Activated T-cell treated with anti-CD3 and anti-CD28 coated beads, Interleukin-2, amount 50 U/mL, for 4 hours (primary cell): ENCODE data around the gene HSPB7. TPM values are rescaled to one million over a fixed set of nuclear protein-coding genes. Genes with fewer than 3 reads are reported as not detected.
"Not testable (repeated sequence)": the region's sequence is repeated elsewhere in the genome, so short reads cannot be mapped to it uniquely, and the experiment has no call there.

ENCODE experiments used
- ATAC-seq, 2 donors: fragments of 200-7000 bp; cut with Tn5 transposase; one replicate each; pipeline ENCODE4 v1.10.0; 2021
- DNase-seq: peaks from one replicate; pipeline ENCODE4 v3.0.0-alpha.2; 2020
- H3K27me3 Mint-ChIP-seq: one replicate; pipeline ENCODE4 v1.8.0; 2021; ENCODE audit warnings: low read depth, mixed read lengths
- H3K36me3 Mint-ChIP-seq: one replicate; pipeline ENCODE4 v1.8.0; 2022; ENCODE audit warnings: mixed read lengths; ENCODE audit not compliant: insufficient read depth
- H3K4me1 Mint-ChIP-seq: one replicate; pipeline ENCODE4 v1.8.0; 2021; ENCODE audit warnings: low read depth, mixed read lengths
- H3K4me3 Mint-ChIP-seq: one replicate; pipeline ENCODE4 v1.8.0; 2021; ENCODE audit warnings: mild to moderate bottlenecking, moderate library complexity, mixed read lengths
- H3K9me3 Mint-ChIP-seq: one replicate; pipeline ENCODE4 v1.8.0; 2021; ENCODE audit warnings: mixed read lengths
- total RNA-seq, 3 donors: library from RNA; stranded (reverse); gene quantifications; one replicate each; pipeline ENCODE4 v1.2.1, GENCODE V29; 2021

The HSPB7 gene
- total RNA-seq, 3 donors from 2014 or later = 0.16 to 0.43 (median 0.24) TPM

DNA sequence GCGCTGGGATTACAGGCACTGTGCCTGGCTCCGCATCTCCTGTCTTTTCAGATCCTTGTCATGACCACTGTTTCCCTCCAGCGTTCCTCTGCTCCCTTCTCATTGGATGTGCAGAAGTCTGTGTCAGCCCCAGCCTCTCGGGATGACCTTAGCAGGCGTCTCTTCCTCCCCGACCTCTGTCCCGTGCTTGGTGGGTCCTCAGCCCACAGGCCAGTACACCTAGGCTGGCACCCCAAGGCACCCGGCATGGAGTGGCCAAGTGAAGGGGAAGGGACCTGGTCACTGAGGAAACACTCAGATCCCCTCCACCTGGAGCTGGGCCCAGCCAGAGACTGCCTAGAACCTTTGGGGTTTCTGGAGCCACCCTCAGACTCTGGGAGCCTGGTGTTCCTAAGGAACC, 23.4 kb upstream of the HSPB7 start:
- H3K4me3 Mint-ChIP-seq = no peak overlapping the region
- DNase-seq (no peak), ATAC-seq (no peak)

DNA sequence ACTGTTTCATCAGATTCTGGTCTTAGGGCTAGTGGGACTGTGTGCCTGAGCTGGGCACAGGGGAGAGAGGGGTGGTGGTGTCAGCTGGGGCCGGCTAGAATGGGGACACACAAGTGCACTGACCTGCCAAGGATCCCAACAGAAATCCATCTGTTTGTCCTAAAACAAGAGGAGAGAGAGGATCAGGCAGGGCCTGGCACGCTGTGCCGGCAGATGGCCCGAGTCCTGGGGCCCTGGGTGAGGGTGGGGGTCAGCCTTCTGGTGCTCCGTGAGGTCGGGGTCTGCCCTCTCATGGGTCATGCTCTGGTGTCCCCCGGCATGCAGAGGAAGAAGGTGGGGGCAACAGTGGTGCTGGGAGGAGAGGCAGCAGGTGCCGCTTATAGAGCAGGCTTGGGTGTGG, 22.0 kb upstream of the HSPB7 start:
- not testable (repeated sequence) for H3K4me3 Mint-ChIP-seq, H3K4me1 Mint-ChIP-seq, DNase-seq, H3K36me3 Mint-ChIP-seq, H3K9me3 Mint-ChIP-seq, ATAC-seq, H3K27me3 Mint-ChIP-seq

More for the DNA sequence above, 23.4 kb upstream of the HSPB7 start:
- Mint-ChIP-seq H3K27me3 (no peaks in the 10 kb centered on the region), H3K4me1 (no peaks in the 10 kb centered on the region), H3K9me3 (no peaks in the 10 kb centered on the region), H3K36me3 (no peaks in the 10 kb centered on the region)

DNA sequence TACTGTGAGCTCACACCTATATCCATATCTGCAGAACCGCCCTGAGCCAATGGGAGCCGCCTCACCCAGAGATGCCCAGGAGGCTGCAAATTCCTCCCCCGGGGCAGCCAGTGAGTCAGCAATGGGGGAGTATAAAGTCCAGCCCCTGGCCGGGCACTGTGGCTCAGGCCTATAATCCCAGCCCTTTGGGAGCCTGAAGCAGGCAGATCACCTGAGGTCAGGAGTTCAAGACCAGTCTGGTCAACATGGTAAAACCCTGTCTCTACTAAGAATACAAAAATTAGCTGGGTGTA, 20.7 kb upstream of the HSPB7 start:
- no peaks in the 10 kb centered on the region for H3K9me3 Mint-ChIP-seq
- H3K36me3 Mint-ChIP-seq = no peaks in the 10 kb centered on the region
- no peak for DNase-seq
- no peak for ATAC-seq
- H3K27me3 Mint-ChIP-seq = no peaks in the 10 kb centered on the region
- no peaks in the 10 kb centered on the region for H3K4me1 Mint-ChIP-seq
- no peak overlapping the region for H3K4me3 Mint-ChIP-seq

DNA sequence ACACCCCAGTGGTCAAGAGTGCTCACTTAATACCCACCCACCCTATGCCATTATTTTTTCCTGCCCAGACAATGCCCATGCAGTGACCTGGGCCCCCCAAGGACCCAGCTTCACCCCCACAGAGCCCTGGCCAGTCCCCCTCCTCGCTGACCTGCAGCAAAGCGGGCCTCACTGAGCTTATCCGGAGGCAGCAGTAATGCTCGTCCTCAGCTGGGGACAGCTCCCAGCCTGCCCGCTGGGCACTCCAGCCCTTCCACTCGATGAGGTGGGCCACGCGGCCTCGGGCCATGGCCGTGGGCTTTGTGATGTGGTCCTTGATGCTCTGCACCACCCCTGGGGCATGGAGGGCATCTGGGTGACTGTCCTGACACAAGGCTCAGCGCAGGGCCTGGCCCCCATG, 18.6 kb upstream of the HSPB7 start:
- DNase-seq, H3K36me3 Mint-ChIP-seq, H3K27me3 Mint-ChIP-seq, H3K4me1 Mint-ChIP-seq, ATAC-seq, H3K9me3 Mint-ChIP-seq, H3K4me3 Mint-ChIP-seq: not testable (repeated sequence)

DNA sequence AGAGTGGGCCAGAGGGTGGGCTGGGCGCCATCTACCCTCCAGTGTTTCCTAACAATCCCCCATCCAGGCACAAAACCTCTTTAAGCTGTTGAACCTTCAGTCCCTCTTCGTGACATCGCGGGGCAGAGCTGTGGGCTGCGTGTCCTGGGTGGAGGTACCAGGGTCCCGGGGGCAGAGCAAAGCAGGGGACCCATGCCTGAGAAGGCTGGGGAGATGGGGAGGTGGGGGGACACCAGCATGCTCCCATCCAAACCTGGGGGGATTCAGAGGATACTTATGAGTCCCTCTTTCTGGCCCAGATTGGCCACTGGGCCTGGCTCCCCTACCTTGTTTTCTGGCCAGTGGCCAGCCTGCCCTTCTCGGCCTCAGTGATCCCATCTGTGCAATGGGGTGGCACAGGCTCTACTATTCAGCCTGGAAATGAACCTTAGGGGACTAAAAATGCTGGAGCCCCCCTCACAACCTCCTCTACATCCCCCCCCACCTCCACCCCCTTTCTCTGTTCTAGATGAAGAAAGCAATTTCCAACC, 15.3 kb upstream of the HSPB7 start:
- not testable (repeated sequence) for H3K9me3 Mint-ChIP-seq, ATAC-seq, H3K4me1 Mint-ChIP-seq

DNA sequence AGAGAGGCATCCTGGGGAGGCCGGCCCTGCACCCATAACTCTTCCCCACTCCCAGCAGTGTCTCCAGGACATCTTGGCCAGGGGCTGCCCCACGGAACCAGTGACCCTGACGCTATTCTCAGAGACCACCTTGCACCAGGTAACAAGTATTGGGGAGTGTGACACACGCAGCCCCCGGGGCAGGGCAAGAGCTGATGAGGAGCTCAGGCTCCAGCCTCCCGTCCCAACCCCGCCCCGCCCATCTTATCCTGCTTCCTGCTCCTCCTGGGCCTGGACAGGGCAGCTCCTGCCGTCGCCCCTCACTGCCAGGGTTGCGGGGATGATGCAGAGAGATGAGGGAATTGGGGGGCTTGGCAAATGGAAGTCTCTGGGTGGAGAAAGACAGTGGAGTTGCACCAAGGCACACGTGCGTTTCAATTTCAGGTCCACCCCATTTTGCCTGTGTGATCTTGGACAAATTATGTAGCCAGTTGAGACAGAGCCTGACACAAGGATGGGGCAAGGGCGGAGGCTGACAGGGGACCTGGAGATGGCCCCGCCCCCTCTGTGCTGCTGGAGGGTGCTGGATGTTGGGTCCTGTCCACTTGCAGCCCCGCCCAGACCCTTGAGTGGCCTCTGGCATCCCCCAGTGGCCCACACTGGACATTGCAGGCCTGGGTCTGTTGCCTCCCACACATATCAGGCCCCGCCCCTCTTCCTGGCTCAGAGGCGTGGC, 14.7 kb upstream of the HSPB7 start:
- peak; percentile 32 for DNase-seq
- H3K36me3 Mint-ChIP-seq = no peaks in the 10 kb centered on the region
- no peaks in the 10 kb centered on the region for H3K9me3 Mint-ChIP-seq
- peak; percentile 77 to 78 for ATAC-seq
- H3K4me1 Mint-ChIP-seq = peaks cover 3% of the 10 kb centered on the region
- H3K27me3 Mint-ChIP-seq = peaks cover 32% of the 10 kb centered on the region
- no peak overlapping the region for H3K4me3 Mint-ChIP-seq

More for the DNA sequence above, 15.3 kb upstream of the HSPB7 start:
- H3K4me3 Mint-ChIP-seq, DNase-seq, H3K36me3 Mint-ChIP-seq: not testable (repeated sequence)
- H3K27me3 Mint-ChIP-seq = peaks cover 27% of the 10 kb centered on the region

DNA sequence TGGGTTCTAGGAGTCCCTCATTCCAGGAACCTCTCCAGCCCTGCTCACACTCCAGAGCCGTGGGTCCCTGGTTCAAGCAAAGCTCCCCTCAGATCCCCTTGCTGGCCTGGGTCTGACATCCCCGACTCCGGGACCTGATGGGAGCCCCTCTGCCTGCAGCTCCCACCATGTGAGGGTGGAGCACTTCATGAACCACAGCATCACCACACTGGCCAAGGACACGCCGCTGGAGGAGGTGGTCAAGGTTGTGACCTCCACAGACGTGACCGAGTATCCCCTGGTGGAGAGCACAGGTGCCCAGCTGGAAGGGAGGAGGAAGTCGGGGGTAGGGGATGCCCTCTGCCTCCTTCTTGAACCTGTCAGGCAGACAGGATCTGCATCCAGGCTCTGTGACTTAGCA, 13.7 kb upstream of the HSPB7 start:
- DNase-seq (no peak), ATAC-seq (no peak)
- H3K36me3 Mint-ChIP-seq = no peaks in the 10 kb centered on the region
- peaks cover 8% of the 10 kb centered on the region for H3K4me1 Mint-ChIP-seq
- no peak overlapping the region for H3K4me3 Mint-ChIP-seq
- no peaks in the 10 kb centered on the region for H3K9me3 Mint-ChIP-seq
- peaks cover 32% of the 10 kb centered on the region for H3K27me3 Mint-ChIP-seq

DNA sequence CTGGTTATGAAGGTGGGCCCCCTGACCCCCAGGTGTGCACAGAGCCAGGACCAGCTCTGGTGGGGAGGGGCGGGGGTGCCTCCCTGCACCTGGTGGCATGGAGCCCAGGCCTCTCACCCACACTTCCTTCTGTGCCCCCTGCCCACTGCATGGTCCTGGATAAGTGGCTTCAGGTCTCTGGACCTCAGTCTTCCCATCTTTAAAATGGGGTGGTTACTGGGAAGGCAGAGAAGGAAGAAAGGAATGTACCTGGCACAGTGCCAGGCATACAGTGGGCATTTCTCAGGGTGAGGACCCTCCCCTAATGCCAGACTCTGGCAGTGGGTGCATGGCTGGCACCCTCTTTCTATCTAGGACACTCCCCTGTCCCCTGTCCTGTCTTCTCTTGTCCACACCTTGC, 11.4 kb upstream of the HSPB7 start:
- H3K9me3 Mint-ChIP-seq = no peaks in the 10 kb centered on the region
- no peak for ATAC-seq
- H3K4me1 Mint-ChIP-seq = peaks cover 8% of the 10 kb centered on the region
- no peak for DNase-seq
- H3K36me3 Mint-ChIP-seq = no peaks in the 10 kb centered on the region
- H3K4me3 Mint-ChIP-seq = no peak overlapping the region
- peaks cover 32% of the 10 kb centered on the region for H3K27me3 Mint-ChIP-seq

DNA sequence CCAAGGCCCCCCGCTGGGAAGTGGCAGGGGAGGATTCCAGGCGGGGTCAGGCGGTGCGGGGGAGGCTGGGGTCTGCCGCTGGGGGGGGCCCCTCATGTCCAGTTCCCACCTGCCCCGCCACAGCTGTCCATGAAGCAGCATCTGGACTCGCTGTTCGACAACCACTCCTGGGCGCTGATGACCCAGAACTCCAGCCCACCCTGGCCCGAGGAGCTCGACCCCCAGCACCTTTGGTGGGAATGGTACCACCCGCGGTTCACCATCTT, 11.1 kb upstream of the HSPB7 start:
- not testable (repeated sequence) for ATAC-seq, H3K4me3 Mint-ChIP-seq, H3K9me3 Mint-ChIP-seq, DNase-seq, H3K4me1 Mint-ChIP-seq, H3K36me3 Mint-ChIP-seq
- H3K27me3 Mint-ChIP-seq = peaks cover 32% of the 10 kb centered on the region

DNA sequence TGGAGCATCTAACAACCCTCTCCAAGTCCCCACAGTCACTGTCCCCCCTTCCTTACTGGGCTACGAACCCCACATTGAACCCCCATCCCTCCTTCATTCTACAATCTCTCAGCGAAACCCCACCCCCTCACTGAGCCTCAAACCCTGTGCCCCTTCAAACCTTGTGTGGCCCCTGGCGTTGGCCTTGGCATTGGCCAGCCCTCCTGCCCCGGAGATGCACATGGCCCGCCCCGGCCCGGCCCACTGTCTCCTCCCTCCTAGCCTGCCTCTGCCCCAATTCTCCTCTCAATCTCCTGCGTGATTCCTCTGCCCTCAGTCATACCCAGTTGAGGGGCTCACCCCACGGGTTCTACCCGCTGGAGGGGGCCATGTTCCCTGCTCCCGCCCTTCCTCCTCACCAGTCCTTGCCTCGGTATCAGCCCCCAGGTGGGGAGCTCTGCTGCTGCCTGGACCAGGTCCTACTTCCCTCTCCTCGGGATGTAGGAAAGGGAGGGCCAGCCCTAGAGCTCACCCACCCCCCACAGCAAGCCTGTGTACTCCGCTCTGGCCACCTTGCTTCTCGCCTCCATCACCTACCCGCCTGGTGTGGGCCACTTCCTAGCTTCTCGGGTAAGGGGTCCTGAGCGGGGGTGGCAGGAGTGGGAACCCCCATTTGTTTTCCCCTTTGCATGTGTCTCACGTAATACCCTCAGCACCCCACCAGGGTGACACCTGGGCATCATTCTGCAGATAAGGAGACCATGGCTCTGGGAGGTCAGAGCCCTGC, 10.6 kb upstream of the HSPB7 start:
- Mint-ChIP-seq H3K27me3 (peaks cover 32% of the 10 kb centered on the region), H3K4me3 (no peak overlapping the region), H3K36me3 (no peaks in the 10 kb centered on the region), H3K4me1 (peaks cover 8% of the 10 kb centered on the region), H3K9me3 (no peaks in the 10 kb centered on the region)
- DNase-seq (no peak), ATAC-seq (no peak)

DNA sequence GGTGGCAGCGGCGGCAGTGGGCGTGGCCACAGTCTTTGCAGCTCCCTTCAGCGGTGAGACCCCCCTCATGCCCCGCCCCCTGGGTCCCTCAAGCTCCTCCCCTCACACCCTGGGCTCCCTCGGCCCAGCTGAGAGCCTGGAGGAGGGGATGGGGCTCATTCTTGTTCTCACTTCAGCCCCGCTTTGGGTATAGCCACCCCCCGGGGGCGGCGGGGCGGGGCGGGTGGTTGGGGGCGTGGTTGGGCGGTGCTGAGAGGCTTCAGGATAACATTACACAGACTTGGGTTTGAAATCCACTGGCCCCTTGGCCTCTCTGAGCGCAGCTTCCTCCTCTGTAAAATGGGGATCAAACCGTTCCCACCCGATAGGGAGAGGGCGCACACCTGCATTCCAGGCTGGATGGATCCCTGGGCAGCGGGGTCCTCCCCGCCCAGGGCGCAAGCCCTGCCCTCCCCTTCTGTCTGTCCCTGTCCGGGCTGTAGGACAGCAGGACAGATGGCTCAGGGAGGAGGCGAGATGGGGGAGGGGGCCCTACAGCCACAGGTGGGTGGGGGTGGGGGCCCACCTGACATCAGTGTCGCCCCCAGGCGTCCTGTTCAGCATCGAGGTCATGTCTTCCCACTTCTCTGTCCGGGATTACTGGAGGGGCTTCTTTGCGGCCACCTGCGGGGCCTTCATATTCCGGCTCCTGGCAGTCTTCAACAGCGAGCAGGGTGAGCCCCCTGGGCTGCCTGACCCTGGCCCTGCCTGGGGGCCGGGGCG, 9.1 kb upstream of the HSPB7 start:
- Mint-ChIP-seq H3K4me3 (no peak overlapping the region), H3K4me1 (peaks cover 8% of the 10 kb centered on the region), H3K27me3 (peaks cover 28% of the 10 kb centered on the region), H3K9me3 (no peaks in the 10 kb centered on the region), H3K36me3 (no peaks in the 10 kb centered on the region)
- peak; percentile 40 for DNase-seq
- peak; percentile 65 to 74 for ATAC-seq

DNA sequence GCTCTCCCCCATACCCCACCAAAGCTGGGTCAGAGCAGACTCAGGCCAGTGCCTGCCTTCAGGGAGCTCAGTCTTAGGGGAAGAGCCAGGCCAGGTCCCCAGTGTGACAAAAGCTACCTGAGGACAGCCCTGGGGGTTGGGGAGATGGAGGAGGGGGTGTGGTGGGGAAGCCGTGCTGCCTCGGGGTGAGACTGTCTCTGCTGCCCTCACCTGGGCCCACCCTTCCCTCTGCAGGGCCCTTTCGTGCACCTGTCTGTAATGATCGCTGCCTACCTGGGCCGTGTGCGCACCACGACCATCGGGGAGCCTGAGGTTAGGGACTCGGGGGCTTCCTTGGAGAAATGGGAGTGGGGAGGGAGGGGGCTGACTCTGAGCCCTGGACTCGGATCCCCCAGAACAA, 8.5 kb upstream of the HSPB7 start:
- ATAC-seq = peak in 1 of 2 donors; percentile 18
- H3K4me3 Mint-ChIP-seq, H3K36me3 Mint-ChIP-seq, DNase-seq, H3K9me3 Mint-ChIP-seq, H3K4me1 Mint-ChIP-seq: not testable (repeated sequence)
- H3K27me3 Mint-ChIP-seq = peaks cover 26% of the 10 kb centered on the region

DNA sequence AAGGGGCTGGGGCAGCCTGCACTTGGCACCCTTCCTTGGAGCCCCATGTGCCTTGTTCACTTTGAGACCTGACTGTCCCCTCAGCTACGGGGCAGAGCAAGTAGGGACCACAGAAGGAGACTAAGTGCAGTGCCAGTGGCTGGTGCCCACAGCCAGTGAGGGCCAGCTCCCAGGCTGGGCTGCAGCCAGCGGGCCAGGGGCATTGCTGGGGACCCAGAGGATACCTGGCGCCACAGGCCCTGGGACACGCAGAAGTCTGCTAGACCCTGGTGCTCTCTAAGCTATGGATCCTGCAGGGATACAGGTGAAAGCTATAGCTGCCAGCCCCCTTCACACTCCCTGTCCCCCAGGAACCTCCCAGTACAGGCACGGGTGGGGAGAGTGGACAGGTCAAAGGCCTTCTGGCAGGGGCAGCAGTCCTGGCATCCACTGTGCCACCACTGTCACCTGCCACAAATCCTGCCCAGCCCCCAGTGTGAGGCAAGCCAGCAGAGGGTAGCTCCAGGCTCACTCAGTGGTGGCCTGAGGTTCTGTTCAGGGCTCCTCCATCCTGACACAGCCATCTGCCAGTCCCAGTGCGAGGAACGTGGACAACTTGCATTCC, 5.3 kb upstream of the HSPB7 start:
- ATAC-seq (no peak), DNase-seq (no peak)
- H3K27me3 Mint-ChIP-seq = peaks cover 5% of the 10 kb centered on the region
- no peak overlapping the region for H3K4me3 Mint-ChIP-seq
- no peaks in the 10 kb centered on the region for H3K9me3 Mint-ChIP-seq
- H3K4me1 Mint-ChIP-seq = peaks cover 8% of the 10 kb centered on the region
- H3K36me3 Mint-ChIP-seq = no peaks in the 10 kb centered on the region

DNA sequence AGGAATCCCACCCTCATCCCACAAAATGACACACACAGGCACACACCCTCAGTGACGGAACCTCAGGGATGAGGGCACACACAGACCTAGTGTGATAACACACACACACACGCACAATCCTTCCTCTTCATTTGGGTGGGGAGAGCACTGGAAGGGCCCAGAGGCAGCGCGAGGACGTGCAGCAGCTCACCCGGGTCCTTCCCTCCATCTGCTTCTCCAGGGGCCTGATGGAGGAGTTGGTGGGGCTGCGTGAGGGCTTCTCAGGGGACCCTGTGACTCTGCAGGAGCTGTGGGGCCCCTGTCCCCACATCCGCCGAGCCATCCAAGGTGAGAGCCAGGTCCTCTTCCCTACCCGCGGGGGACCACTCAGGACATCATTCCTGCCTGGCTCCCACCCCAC, 4.5 kb upstream of the HSPB7 start:
- DNase-seq (no peak), ATAC-seq (no peak)
- Mint-ChIP-seq H3K4me3 (no peak overlapping the region), H3K9me3 (no peaks in the 10 kb centered on the region), H3K27me3 (no peaks in the 10 kb centered on the region), H3K4me1 (peaks cover 4% of the 10 kb centered on the region), H3K36me3 (no peaks in the 10 kb centered on the region)
